ENCODE data around the gene COMMD1. TPM values are rescaled to one million over a fixed set of nuclear protein-coding genes. Genes with fewer than 3 reads are reported as not detected.
"Not testable (repeated sequence)": the region's sequence is repeated elsewhere in the genome, so short reads cannot be mapped to it uniquely, and the experiment has no call there.

Gene COMMD1
- total RNA-seq, 1 donor from 2014 or later, result 30.5 TPM

DNA sequence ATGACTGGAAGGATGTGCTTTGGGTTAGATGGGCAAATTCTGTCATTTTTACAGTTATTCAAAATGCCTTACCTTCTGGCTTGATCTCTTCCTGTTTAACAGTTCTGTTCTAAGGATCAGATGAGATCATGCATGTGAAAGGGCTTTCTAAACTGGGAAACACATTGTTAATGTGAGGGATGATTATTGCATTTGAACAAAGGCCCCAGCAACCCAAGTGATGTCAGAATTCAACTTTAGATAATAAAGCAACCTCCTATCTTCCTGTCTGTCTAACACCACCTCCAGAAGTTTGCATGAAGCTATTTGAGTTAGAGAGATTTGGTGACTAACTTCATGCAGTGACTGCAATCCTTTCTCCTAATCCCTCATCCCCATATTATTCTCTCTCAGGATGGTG is 212.7 kb downstream of the COMMD1 start:
- TF ChIP-seq CTCF (conservative IDR thresholded peaks at IDR 0.05), result no peak
- H3K27me3 Mint-ChIP-seq (ENCODE audit: low read depth), result no peaks in the 10 kb centered on the region
- DNase-seq (ENCODE audit: low read depth, low spot score), result no peak
- peak overlapping the region; percentile 22 for H3K27ac Mint-ChIP-seq (ENCODE audit: unreplicated experiment)
- peaks cover 11% of the 10 kb centered on the region for H3K4me1 Mint-ChIP-seq
- no peak overlapping the region for H3K4me3 Mint-ChIP-seq
- H3K9me3 Mint-ChIP-seq, result no peaks in the 10 kb centered on the region
- H3K36me3 Mint-ChIP-seq (ENCODE audit: low read depth), result no peaks in the 10 kb centered on the region

DNA sequence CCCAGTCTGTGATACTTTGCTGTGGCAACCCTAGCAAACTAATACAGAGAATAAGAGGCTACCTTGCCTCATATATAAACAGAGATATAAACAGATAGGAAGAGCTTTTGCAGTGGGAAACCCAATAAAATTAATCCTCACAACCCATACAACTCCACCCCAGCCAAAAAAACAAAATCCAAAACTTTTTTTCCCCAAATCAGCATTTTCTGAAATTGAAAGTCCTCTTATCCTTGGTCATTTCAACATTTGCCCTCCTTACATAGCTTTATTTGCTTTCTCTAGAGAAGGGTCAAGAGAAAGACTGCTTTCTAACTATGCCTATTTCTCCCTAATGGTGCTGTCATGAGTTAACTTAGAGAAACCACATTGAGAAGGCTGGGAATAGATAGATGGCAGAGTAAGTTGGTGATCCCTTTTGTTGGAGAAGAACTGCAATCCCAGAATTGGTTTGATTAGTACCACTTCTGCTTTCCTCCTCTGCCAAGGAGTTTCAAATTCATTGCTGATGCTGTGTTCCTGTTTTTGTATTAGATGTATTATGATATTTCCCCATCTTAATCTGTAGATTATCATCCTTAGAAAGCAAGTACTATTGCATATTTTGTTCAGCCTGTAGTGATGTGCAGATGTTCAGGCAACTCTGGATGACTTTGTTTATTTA is 214.0 kb downstream of the COMMD1 start:
- Mint-ChIP-seq H3K9me3 (no peaks in the 10 kb centered on the region), H3K4me3 (no peak overlapping the region), H3K27ac (ENCODE audit: unreplicated experiment) (no peak overlapping the region), H3K4me1 (peaks cover 11% of the 10 kb centered on the region), H3K36me3 (ENCODE audit: low read depth) (no peaks in the 10 kb centered on the region), H3K27me3 (ENCODE audit: low read depth) (no peaks in the 10 kb centered on the region)
- DNase-seq (ENCODE audit: low read depth, low spot score), result no peak
- no peak for TF ChIP-seq CTCF (conservative IDR thresholded peaks at IDR 0.05)

DNA sequence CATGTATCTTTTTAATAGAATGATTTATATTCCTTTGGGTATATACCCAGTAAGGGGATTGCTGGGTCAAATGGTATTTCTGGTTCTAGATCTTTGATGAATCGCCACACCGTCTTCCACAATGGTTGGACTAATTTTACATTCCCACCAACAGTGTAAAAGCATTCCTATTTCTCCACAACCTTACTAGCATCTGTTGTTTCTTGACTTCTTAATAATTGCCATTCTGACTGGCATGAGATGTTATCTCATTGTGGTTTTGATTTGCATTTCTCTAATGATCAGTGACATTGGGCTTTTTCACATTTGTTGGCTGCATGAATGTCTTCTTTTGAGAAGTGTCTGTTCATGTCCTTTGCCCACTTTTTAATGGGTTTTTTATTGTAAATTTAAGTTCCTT is 220.8 kb downstream of the COMMD1 start:
- not testable (repeated sequence) for H3K27me3 Mint-ChIP-seq (ENCODE audit: low read depth); H3K4me3 Mint-ChIP-seq; DNase-seq (ENCODE audit: low read depth, low spot score); H3K27ac Mint-ChIP-seq (ENCODE audit: unreplicated experiment)
- Mint-ChIP-seq H3K4me1 (peaks cover 22% of the 10 kb centered on the region), H3K36me3 (ENCODE audit: low read depth) (peaks cover 15% of the 10 kb centered on the region), H3K9me3 (peaks cover 15% of the 10 kb centered on the region)

GRCh38 chr2:62133320-62133823 is 227.9 kb downstream of the COMMD1 start:
- H3K27ac Mint-ChIP-seq (ENCODE audit: unreplicated experiment), result no peak overlapping the region
- no peak for DNase-seq (ENCODE audit: low read depth, low spot score)

GRCh38 chr2:62136956-62137830 is 231.7 kb downstream of the COMMD1 start:
- no peak for TF ChIP-seq CTCF (conservative IDR thresholded peaks at IDR 0.05)
- Mint-ChIP-seq H3K9me3 (peaks cover 6% of the 10 kb centered on the region), H3K27me3 (ENCODE audit: low read depth) (no peaks in the 10 kb centered on the region), H3K27ac (ENCODE audit: unreplicated experiment) (no peak overlapping the region), H3K4me1 (peaks cover 5% of the 10 kb centered on the region), H3K36me3 (ENCODE audit: low read depth) (no peaks in the 10 kb centered on the region), H3K4me3 (no peak overlapping the region)
- DNase-seq (ENCODE audit: low read depth, low spot score), result no peak

More at GRCh38 chr2:62133320-62133823, 227.9 kb downstream of the COMMD1 start:
- H3K27me3 Mint-ChIP-seq (ENCODE audit: low read depth), result no peaks in the 10 kb centered on the region
- TF ChIP-seq CTCF (conservative IDR thresholded peaks at IDR 0.05), result no peak
- peaks cover 29% of the 10 kb centered on the region for H3K4me1 Mint-ChIP-seq
- H3K4me3 Mint-ChIP-seq, result no peak overlapping the region
- peaks cover 2% of the 10 kb centered on the region for H3K36me3 Mint-ChIP-seq (ENCODE audit: low read depth)
- H3K9me3 Mint-ChIP-seq, result peaks cover 11% of the 10 kb centered on the region

All from neural crest cell (in vitro differentiated cells).